ENCODE measurements around the gene MRPS27.

DNA sequence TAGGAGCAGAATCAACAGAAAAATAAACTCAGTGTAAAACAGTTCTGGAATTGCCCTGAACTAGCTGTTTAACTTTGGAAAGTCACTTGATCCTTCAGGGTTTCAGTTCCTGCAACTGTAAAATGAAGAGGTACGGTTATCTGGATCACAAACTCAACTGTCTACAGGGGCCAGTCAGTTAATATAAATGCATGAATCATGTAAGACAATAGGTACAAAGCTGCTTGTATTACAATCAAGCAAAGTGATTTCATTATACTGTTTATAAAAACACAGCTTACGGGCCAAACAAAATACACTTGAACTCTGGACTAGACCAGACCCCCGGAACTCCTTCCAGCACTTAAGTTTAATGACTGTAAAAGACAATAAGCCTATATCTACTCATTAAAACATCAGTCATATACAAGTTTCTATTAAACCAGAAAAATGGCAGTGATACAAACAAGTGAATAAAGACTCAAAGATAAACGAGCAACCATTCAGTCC lies 73.0 kb downstream of the MRPS27 start:
- TF ChIP-seq, protein P1, sequence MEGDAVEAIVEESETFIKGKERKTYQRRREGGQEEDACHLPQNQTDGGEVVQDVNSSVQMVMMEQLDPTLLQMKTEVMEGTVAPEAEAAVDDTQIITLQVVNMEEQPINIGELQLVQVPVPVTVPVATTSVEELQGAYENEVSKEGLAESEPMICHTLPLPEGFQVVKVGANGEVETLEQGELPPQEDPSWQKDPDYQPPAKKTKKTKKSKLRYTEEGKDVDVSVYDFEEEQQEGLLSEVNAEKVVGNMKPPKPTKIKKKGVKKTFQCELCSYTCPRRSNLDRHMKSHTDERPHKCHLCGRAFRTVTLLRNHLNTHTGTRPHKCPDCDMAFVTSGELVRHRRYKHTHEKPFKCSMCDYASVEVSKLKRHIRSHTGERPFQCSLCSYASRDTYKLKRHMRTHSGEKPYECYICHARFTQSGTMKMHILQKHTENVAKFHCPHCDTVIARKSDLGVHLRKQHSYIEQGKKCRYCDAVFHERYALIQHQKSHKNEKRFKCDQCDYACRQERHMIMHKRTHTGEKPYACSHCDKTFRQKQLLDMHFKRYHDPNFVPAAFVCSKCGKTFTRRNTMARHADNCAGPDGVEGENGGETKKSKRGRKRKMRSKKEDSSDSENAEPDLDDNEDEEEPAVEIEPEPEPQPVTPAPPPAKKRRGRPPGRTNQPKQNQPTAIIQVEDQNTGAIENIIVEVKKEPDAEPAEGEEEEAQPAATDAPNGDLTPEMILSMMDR (IDR thresholded peaks at IDR 0.05), result no peak
- TF ChIP-seq POLR2A (IDR thresholded peaks at IDR 0.05), result no peak
